PC-9 (cell line): ENCODE results near the gene OOSP1. TPM values are rescaled to one million over a fixed set of nuclear protein-coding genes. Genes with fewer than 3 reads are reported as not detected.
"Not testable (repeated sequence)": the region's sequence is repeated elsewhere in the genome, so short reads cannot be mapped to it uniquely, and the experiment has no call there.

ENCODE experiments used
- BruUV-seq: library from RNA; stranded (reverse); fragments of 400-500 nt; replicated peaks from 2 replicates; lab custom pipeline; 2021; lab: Mats Ljungman, UMichigan
- CTCF ChIA-PET: fragments of 300-600 bp; sonication (Branson Sonifier 250); formaldehyde crosslinking; loops from one replicate; lab custom pipeline; 2022; ENCODE audit warnings: antibody characterized with exemption; lab: Charles Lee
- POLR2A ChIA-PET: fragments of 300-600 bp; sonication (Branson Sonifier 250); formaldehyde crosslinking; loops from one replicate; lab custom pipeline; 2022; ENCODE audit warnings: antibody characterized with exemption; ENCODE audit not compliant: unreplicated experiment; lab: Charles Lee
- DNase-seq, 2 experiments: peaks; one replicate each; pipeline versions ENCODE4 v3.0.0 to v3.0.0-alpha.2; 2015 to 2022; ENCODE audit warnings: mixed read lengths in 1 of 2
- H2AFZ ChIP-seq: fragments of 200-600 bp; sonication (generic); 2 replicates; pipeline ENCODE4 v1.8.1; 2017; ENCODE audit warnings: antibody characterized with exemption
- H3F3A ChIP-seq: fragments of 200-600 bp; sonication (generic); 2 replicates; pipeline ENCODE4 v1.8.1; 2017; ENCODE audit warnings: antibody characterized with exemption, mild to moderate bottlenecking, low read depth; ENCODE audit not compliant: insufficient read depth
- H3K27ac ChIP-seq: fragments of 200-600 bp; sonication (generic); 2 replicates; pipeline ENCODE4 v1.6.1; 2016; ENCODE audit warnings: mixed run types
- H3K27me3 ChIP-seq: fragments of 200-600 bp; sonication (generic); 2 replicates; pipeline ENCODE4 v1.6.1; 2016; ENCODE audit warnings: low read depth, mixed run types; ENCODE audit not compliant: insufficient read depth
- H3K36me3 ChIP-seq: fragments of 200-600 bp; sonication (generic); 2 replicates; pipeline ENCODE4 v1.6.1; 2016; ENCODE audit warnings: low read depth, mixed run types
- H3K4me1 ChIP-seq: fragments of 200-600 bp; sonication (generic); replicated peaks from 2 replicates; pipeline ENCODE4 v1.6.1; 2016; ENCODE audit warnings: mixed run types; ENCODE audit not compliant: insufficient read depth
- H3K4me2 ChIP-seq: fragments of 200-600 bp; sonication (generic); 2 replicates; pipeline ENCODE4 v1.6.1; 2017; ENCODE audit warnings: mixed run types
- H3K4me3 ChIP-seq: fragments of 200-600 bp; sonication (generic); 2 replicates; pipeline ENCODE4 v1.6.1; 2016; ENCODE audit warnings: mixed run types
- H3K79me2 ChIP-seq: fragments of 200-600 bp; sonication (generic); 2 replicates; pipeline ENCODE4 v1.6.1; 2017; ENCODE audit warnings: low read depth, mixed run types
- H3K9me2 ChIP-seq: fragments of 200-600 bp; sonication (generic); 2 replicates; pipeline ENCODE4 v1.8.1; 2017; ENCODE audit warnings: mild to moderate bottlenecking; ENCODE audit not compliant: insufficient read depth
- H3K9me3 ChIP-seq: fragments of 200-600 bp; sonication (generic); 2 replicates; pipeline ENCODE4 v1.8.1; 2016; ENCODE audit warnings: low read depth; ENCODE audit not compliant: insufficient read depth
- H4K20me1 ChIP-seq: fragments of 200-600 bp; sonication (generic); 2 replicates; pipeline ENCODE4 v1.8.1; 2017; ENCODE audit not compliant: insufficient read depth
- CTCF ChIP-seq: fragments of 200-600 bp; sonication (generic); conservative IDR thresholded peaks from 2 replicates; pipeline ENCODE4 v1.6.1; 2017; ENCODE audit warnings: mixed run types, antibody characterized with exemption, mild to moderate bottlenecking, moderate library complexity
- EZH2 ChIP-seq: fragments of 200-600 bp; sonication (generic); IDR thresholded peaks from 2 replicates; pipeline ENCODE4 v1.8.0; 2017; ENCODE audit warnings: antibody characterized with exemption, low read depth
- intact Hi-C: fragments of 100-400 bp; cut with micrococcal nuclease; formaldehyde crosslinking; loops from one replicate; pipeline ENCODE4 v1.10.0; 2022; ENCODE audit not compliant: unreplicated experiment
- total RNA-seq: library from RNA; stranded (reverse); gene quantifications from 2 replicates; pipeline ENCODE4 v1.2.3, GENCODE V29; 2021

Gene OOSP1
- total RNA-seq, 1 experiment from 2014 or later: not detected

GRCh38 chr11:59968395-59968783 lies 30.2 kb downstream of the OOSP1 start:
- no TSS peak for BruUV-seq
- intact Hi-C loops: no loop called here

GRCh38 chr11:59973097-59973496 lies 34.9 kb downstream of the OOSP1 start:
- intact Hi-C loops: no loop called here
- H3K4me1 ChIP-seq: no peaks in the 10 kb centered on the region
- H3K4me3 ChIP-seq: no peak overlapping the region
- H3K9me3 ChIP-seq: no peaks in the 10 kb centered on the region
- no peak overlapping the region for H3K27ac ChIP-seq
- TF ChIP-seq EZH2 (no peak), CTCF (no peak)
- H3K36me3 ChIP-seq: no peaks in the 10 kb centered on the region
- no peak for DNase-seq
- POLR2A ChIA-PET: no interaction called here
- BruUV-seq: no TSS peak
- H3K27me3 ChIP-seq: no peaks in the 10 kb centered on the region; the same call in 1 of the 2 replicates
- H3K79me2 ChIP-seq: no peaks in the 10 kb centered on the region
- H4K20me1 ChIP-seq: no peaks in the 10 kb centered on the region; the same call in 1 of the 2 replicates
- no peaks in the 10 kb centered on the region; the same call in 1 of the 2 replicates for H3F3A ChIP-seq
- no peaks in the 10 kb centered on the region for H3K9me2 ChIP-seq
- CTCF ChIA-PET: no interaction called here
- no peak overlapping the region for H3K4me2 ChIP-seq
- H2AFZ ChIP-seq: no peak overlapping the region

More at GRCh38 chr11:59968395-59968783, 30.2 kb downstream of the OOSP1 start:
- no peaks in the 10 kb centered on the region; the same call in 1 of the 2 replicates for H4K20me1 ChIP-seq
- no peak overlapping the region for H2AFZ ChIP-seq
- no peaks in the 10 kb centered on the region for H3K79me2 ChIP-seq
- H3K9me2 ChIP-seq: no peaks in the 10 kb centered on the region
- H3K9me3 ChIP-seq: no peaks in the 10 kb centered on the region
- H3K4me2 ChIP-seq: no peak overlapping the region
- no peak for TF ChIP-seq CTCF
- ChIA-PET CTCF (no interaction called here), POLR2A (no interaction called here)
- no peaks in the 10 kb centered on the region for H3K27me3 ChIP-seq
- DNase-seq: no peak
- no peaks in the 10 kb centered on the region for H3K36me3 ChIP-seq
- H3K27ac ChIP-seq: no peak overlapping the region
- H3K4me3 ChIP-seq: no peak overlapping the region
- H3F3A ChIP-seq: no peaks in the 10 kb centered on the region
- no peaks in the 10 kb centered on the region for H3K4me1 ChIP-seq

GRCh38 chr11:59981106-59981770 lies 43.0 kb downstream of the OOSP1 start:
- Histone ChIP-seq H3F3A (no peaks in the 10 kb centered on the region), H3K79me2 (no peaks in the 10 kb centered on the region), H3K4me2 (no peak overlapping the region), H3K36me3 (no peaks in the 10 kb centered on the region), H3K9me2 (no peaks in the 10 kb centered on the region), H4K20me1 (no peaks in the 10 kb centered on the region), H3K27ac (no peak overlapping the region), H3K4me3 (no peak overlapping the region), H3K27me3 (peaks cover 8% of the 10 kb centered on the region; the same call in 1 of the 2 replicates), H3K4me1 (no peaks in the 10 kb centered on the region), H2AFZ (no peak overlapping the region), H3K9me3 (no peaks in the 10 kb centered on the region)
- DNase-seq: no peak
- TF ChIP-seq EZH2: no peak
- no peak for TF ChIP-seq CTCF
- no TSS peak for BruUV-seq
- intact Hi-C loops: no loop called here
- POLR2A ChIA-PET: no interaction called here
- CTCF ChIA-PET: no interaction called here

- H3F3A ChIP-seq, intact Hi-C loops, H3K9me2 ChIP-seq, H3K36me3 ChIP-seq, POLR2A ChIA-PET, H3K9me3 ChIP-seq, H3K27ac ChIP-seq, H3K4me1 ChIP-seq, H3K4me3 ChIP-seq, CTCF ChIA-PET, H2AFZ ChIP-seq, BruUV-seq, DNase-seq, H3K79me2 ChIP-seq, H3K27me3 ChIP-seq, H3K4me2 ChIP-seq, H4K20me1 ChIP-seq: not testable (repeated sequence)
These were observed 43.8 kb downstream of the OOSP1 start for GRCh38 chr11:59982037-59982436.
